ENCODE data around the gene AIG1.

Gene AIG1

GRCh38 chr6:143283887-143284645, 223.4 kb downstream of the AIG1 start:
- Histone ChIP-seq H3K27me3 (ENCODE audit: insufficient read depth, low read length) (no peaks in the 10 kb centered on the region), H3K4me3 (ENCODE audit: low read depth, low read length) (no peak overlapping the region), H3K4me1 (ENCODE audit: control insufficient read depth, insufficient read depth, low read length, unreplicated experiment) (no peaks in the 10 kb centered on the region), H2AFZ (ENCODE audit: low read length, unreplicated experiment) (no peak overlapping the region), H3K79me2 (ENCODE audit: control insufficient read depth, insufficient read depth, low read length, unreplicated experiment) (no peaks in the 10 kb centered on the region), H3K27ac (ENCODE audit: low read depth, low read length) (no peak overlapping the region), H3K36me3 (ENCODE audit: insufficient read depth, low read length) (no peaks in the 10 kb centered on the region)

- no peak overlapping the region for H3K27ac ChIP-seq (ENCODE audit: low read depth, low read length)
- no peak overlapping the region for H3K4me3 ChIP-seq (ENCODE audit: low read depth, low read length)
- H3K27me3 ChIP-seq (ENCODE audit: insufficient read depth, low read length): no peaks in the 10 kb centered on the region
- no peaks in the 10 kb centered on the region for H3K4me1 ChIP-seq (ENCODE audit: control insufficient read depth, insufficient read depth, low read length, unreplicated experiment)
- no peaks in the 10 kb centered on the region for H3K79me2 ChIP-seq (ENCODE audit: control insufficient read depth, insufficient read depth, low read length, unreplicated experiment)
- H3K36me3 ChIP-seq (ENCODE audit: insufficient read depth, low read length): no peaks in the 10 kb centered on the region
- H2AFZ ChIP-seq (ENCODE audit: low read length, unreplicated experiment): no peak overlapping the region
Observed at GRCh38 chr6:143286251-143286795, 225.6 kb downstream of the AIG1 start.

GRCh38 chr6:143288923-143289322, 228.2 kb downstream of the AIG1 start:
- no peak overlapping the region for H3K4me3 ChIP-seq (ENCODE audit: low read depth, low read length)
- no peaks in the 10 kb centered on the region for H3K4me1 ChIP-seq (ENCODE audit: control insufficient read depth, insufficient read depth, low read length, unreplicated experiment)
- H3K27ac ChIP-seq (ENCODE audit: low read depth, low read length): no peak overlapping the region
- no peaks in the 10 kb centered on the region for H3K79me2 ChIP-seq (ENCODE audit: control insufficient read depth, insufficient read depth, low read length, unreplicated experiment)
- no peaks in the 10 kb centered on the region for H3K27me3 ChIP-seq (ENCODE audit: insufficient read depth, low read length)
- no peaks in the 10 kb centered on the region for H3K36me3 ChIP-seq (ENCODE audit: insufficient read depth, low read length)
- H2AFZ ChIP-seq (ENCODE audit: low read length, unreplicated experiment): no peak overlapping the region

- Histone ChIP-seq H3K4me3 (ENCODE audit: low read depth, low read length) (no peak overlapping the region), H3K27me3 (ENCODE audit: insufficient read depth, low read length) (no peaks in the 10 kb centered on the region), H3K27ac (ENCODE audit: low read depth, low read length) (no peak overlapping the region), H3K4me1 (ENCODE audit: control insufficient read depth, insufficient read depth, low read length, unreplicated experiment) (no peaks in the 10 kb centered on the region), H3K36me3 (ENCODE audit: insufficient read depth, low read length) (no peaks in the 10 kb centered on the region), H3K79me2 (ENCODE audit: control insufficient read depth, insufficient read depth, low read length, unreplicated experiment) (no peaks in the 10 kb centered on the region), H2AFZ (ENCODE audit: low read length, unreplicated experiment) (no peak overlapping the region)
Observed at GRCh38 chr6:143290206-143290605, 229.5 kb downstream of the AIG1 start.

GRCh38 chr6:143293523-143293922, 232.8 kb downstream of the AIG1 start:
- no peaks in the 10 kb centered on the region for H3K27me3 ChIP-seq (ENCODE audit: insufficient read depth, low read length)
- H3K79me2 ChIP-seq (ENCODE audit: control insufficient read depth, insufficient read depth, low read length, unreplicated experiment): no peaks in the 10 kb centered on the region
- H3K36me3 ChIP-seq (ENCODE audit: insufficient read depth, low read length): no peaks in the 10 kb centered on the region
- H3K27ac ChIP-seq (ENCODE audit: low read depth, low read length): no peak overlapping the region
- H3K4me1 ChIP-seq (ENCODE audit: control insufficient read depth, insufficient read depth, low read length, unreplicated experiment): no peaks in the 10 kb centered on the region
- no peak overlapping the region for H3K4me3 ChIP-seq (ENCODE audit: low read depth, low read length)
- H2AFZ ChIP-seq (ENCODE audit: low read length, unreplicated experiment): no peak overlapping the region

- H3K4me3 ChIP-seq (ENCODE audit: low read depth, low read length): no peak overlapping the region
- H3K36me3 ChIP-seq (ENCODE audit: insufficient read depth, low read length): no peaks in the 10 kb centered on the region
- no peaks in the 10 kb centered on the region for H3K4me1 ChIP-seq (ENCODE audit: control insufficient read depth, insufficient read depth, low read length, unreplicated experiment)
- H2AFZ ChIP-seq (ENCODE audit: low read length, unreplicated experiment): no peak overlapping the region
- no peak overlapping the region for H3K27ac ChIP-seq (ENCODE audit: low read depth, low read length)
- no peaks in the 10 kb centered on the region for H3K79me2 ChIP-seq (ENCODE audit: control insufficient read depth, insufficient read depth, low read length, unreplicated experiment)
- H3K27me3 ChIP-seq (ENCODE audit: insufficient read depth, low read length): no peaks in the 10 kb centered on the region
Observed at GRCh38 chr6:143294265-143294860, 233.7 kb downstream of the AIG1 start.

GRCh38 chr6:143295932-143296331, 235.2 kb downstream of the AIG1 start:
- Histone ChIP-seq H3K36me3 (ENCODE audit: insufficient read depth, low read length) (no peaks in the 10 kb centered on the region), H3K27me3 (ENCODE audit: insufficient read depth, low read length) (no peaks in the 10 kb centered on the region), H2AFZ (ENCODE audit: low read length, unreplicated experiment) (no peak overlapping the region), H3K27ac (ENCODE audit: low read depth, low read length) (no peak overlapping the region), H3K4me3 (ENCODE audit: low read depth, low read length) (no peak overlapping the region), H3K79me2 (ENCODE audit: control insufficient read depth, insufficient read depth, low read length, unreplicated experiment) (no peaks in the 10 kb centered on the region), H3K4me1 (ENCODE audit: control insufficient read depth, insufficient read depth, low read length, unreplicated experiment) (no peaks in the 10 kb centered on the region)

GRCh38 chr6:143298071-143298470, 237.4 kb downstream of the AIG1 start:
- Histone ChIP-seq H3K36me3 (ENCODE audit: insufficient read depth, low read length) (no peaks in the 10 kb centered on the region), H2AFZ (ENCODE audit: low read length, unreplicated experiment) (no peak overlapping the region), H3K27me3 (ENCODE audit: insufficient read depth, low read length) (no peaks in the 10 kb centered on the region), H3K4me1 (ENCODE audit: control insufficient read depth, insufficient read depth, low read length, unreplicated experiment) (no peaks in the 10 kb centered on the region), H3K79me2 (ENCODE audit: control insufficient read depth, insufficient read depth, low read length, unreplicated experiment) (no peaks in the 10 kb centered on the region), H3K27ac (ENCODE audit: low read depth, low read length) (no peak overlapping the region), H3K4me3 (ENCODE audit: low read depth, low read length) (no peak overlapping the region)

- Histone ChIP-seq H3K36me3 (ENCODE audit: insufficient read depth, low read length) (no peaks in the 10 kb centered on the region), H3K27ac (ENCODE audit: low read depth, low read length) (no peak overlapping the region), H3K4me1 (ENCODE audit: control insufficient read depth, insufficient read depth, low read length, unreplicated experiment) (no peaks in the 10 kb centered on the region), H2AFZ (ENCODE audit: low read length, unreplicated experiment) (no peak overlapping the region), H3K79me2 (ENCODE audit: control insufficient read depth, insufficient read depth, low read length, unreplicated experiment) (no peaks in the 10 kb centered on the region), H3K27me3 (ENCODE audit: insufficient read depth, low read length) (no peaks in the 10 kb centered on the region), H3K4me3 (ENCODE audit: low read depth, low read length) (no peak overlapping the region)
Observed at GRCh38 chr6:143299253-143300166, 238.8 kb downstream of the AIG1 start.

- H3K27ac ChIP-seq (ENCODE audit: low read depth, low read length): no peak overlapping the region
- no peaks in the 10 kb centered on the region for H3K36me3 ChIP-seq (ENCODE audit: insufficient read depth, low read length)
- no peaks in the 10 kb centered on the region for H3K27me3 ChIP-seq (ENCODE audit: insufficient read depth, low read length)
- H3K4me3 ChIP-seq (ENCODE audit: low read depth, low read length): no peak overlapping the region
- no peaks in the 10 kb centered on the region for H3K4me1 ChIP-seq (ENCODE audit: control insufficient read depth, insufficient read depth, low read length, unreplicated experiment)
- H3K79me2 ChIP-seq (ENCODE audit: control insufficient read depth, insufficient read depth, low read length, unreplicated experiment): no peaks in the 10 kb centered on the region
- H2AFZ ChIP-seq (ENCODE audit: low read length, unreplicated experiment): no peak overlapping the region
Observed at GRCh38 chr6:143301188-143301587, 240.5 kb downstream of the AIG1 start.
